Ovary (tissue), 9 donors: Measurements from ENCODE around the gene GLYATL3. TPM values are rescaled to one million over a fixed set of nuclear protein-coding genes. Genes with fewer than 3 reads are reported as not detected.
"Not testable (repeated sequence)": the region's sequence is repeated elsewhere in the genome, so short reads cannot be mapped to it uniquely, and the experiment has no call there.

ENCODE experiments used
- DNase-seq, 5 donors: peaks; one replicate each; pipeline ENCODE4 v3.0.0-alpha.2; 2019 to 2020
- H3K27ac ChIP-seq, 2 donors: fragments of 200-600 bp; one replicate each; pipeline versions ENCODE4 v1.5.1 to v1.8.0; 2019 to 2022
- H3K27me3 ChIP-seq: fragments of 200-600 bp; one replicate; pipeline ENCODE4 v1.8.0; 2022
- H3K36me3 ChIP-seq: fragments of 200-600 bp; sonication (generic); one replicate; pipeline ENCODE4 v1.5.1; 2019
- H3K4me1 ChIP-seq: one replicate; pipeline ENCODE4 v1.8.1; 2013; ENCODE audit warnings: mild to moderate bottlenecking, moderate library complexity; ENCODE audit not compliant: insufficient read depth
- H3K4me3 ChIP-seq: fragments of 200-600 bp; sonication (generic); one replicate; pipeline ENCODE4 v1.5.1; 2017
- H3K9me3 ChIP-seq, 2 donors: fragments of 200-600 bp in 1 of 2; sonication (generic) in 1 of 2; one replicate each; pipeline versions ENCODE4 v1.5.1 to v1.8.1; 2013 to 2019; ENCODE audit warnings: mild to moderate bottlenecking in 1 of 2, moderate library complexity in 1 of 2
- EP300 ChIP-seq: sonication (generic); formaldehyde crosslinking; IDR thresholded peaks from one replicate; pipeline ENCODE4 v1.6.1; 2017; ENCODE audit warnings: antibody characterized with exemption
- POLR2A ChIP-seq: fragments of 450-650 bp; IDR thresholded peaks from one replicate; pipeline ENCODE4 v1.6.1; 2017; ENCODE audit warnings: antibody characterized with exemption, mild to moderate bottlenecking, moderate library complexity
- WGBS, 3 donors: extraction: QIAGEN DNeasy Blood & Tissue Kit in 1 of 3; methylation state at CpG; one replicate each; pipeline versions ENCODE4 v1.1.5 to v1.1.7; 2013 to 2017; 5-methylcytosine and 5-hydroxymethylcytosine counted together
- intact Hi-C, 4 donors: fragments of 100-400 bp; cut with DNase I; formaldehyde crosslinking; loops; one replicate each; pipeline versions ENCODE4 v1.11.0 to v1.15.1; 2022 to 2023
- polyA plus RNA-seq, 2 donors: library from polyadenylated mRNA; stranded (reverse); fragments of 200-250 nt in 1 of 2; fragments of 350-450 nt in 1 of 2; fragmentation: Illumina TruSeq in 1 of 2; extraction: RNeasy Lipid Tissue Mini Kit (QIAGEN cat#74804) in 1 of 2; gene quantifications; one replicate each; pipeline ENCODE4 v1.2.3, GENCODE V29; 2013 to 2014
- total RNA-seq, 7 donors: library from RNA; depleted of rRNA in 2 of 7; stranded (reverse); fragments of >200 nt in 2 of 7; fragmentation: NEBNext Ultra II Directional in 3 of 7; extraction: Animal tissue kit (Norgen Biotek cat#: 25700) in 3 of 7; gene quantifications; one replicate each; pipeline versions ENCODE4 v1.1.0 to v1.2.4, GENCODE V29; 2016 to 2023
- TF ChIP-seq, protein P1 (sequence below), 3 donors: fragments of 450-650 bp in 2 of 3; fragments of 200-600 bp in 1 of 3; IDR thresholded peaks; one replicate each; pipeline versions ENCODE4 v1.5.1 to v1.8.0; 2016 to 2022; ENCODE audit warnings: antibody characterized with exemption in 3 of 3, mild to moderate bottlenecking in 1 of 3
- donor health status: DM: no; HTN: no; CAD: no; lungs with moderate emphysema.
- donor health status: DM: no; HTN: no; CAD: no.
- donor health status: Bipolar disorder and iron deficiency.
- donor health status: DM: yes; HTN: yes; CAD: no.
- donor health status: DM: no; HTN: no; CAD: no.
- donor health status: DM: yes; HTN: yes; CAD: no.

Gene GLYATL3
- total and polyA plus RNA-seq, 9 donors, result not detected

DNA sequence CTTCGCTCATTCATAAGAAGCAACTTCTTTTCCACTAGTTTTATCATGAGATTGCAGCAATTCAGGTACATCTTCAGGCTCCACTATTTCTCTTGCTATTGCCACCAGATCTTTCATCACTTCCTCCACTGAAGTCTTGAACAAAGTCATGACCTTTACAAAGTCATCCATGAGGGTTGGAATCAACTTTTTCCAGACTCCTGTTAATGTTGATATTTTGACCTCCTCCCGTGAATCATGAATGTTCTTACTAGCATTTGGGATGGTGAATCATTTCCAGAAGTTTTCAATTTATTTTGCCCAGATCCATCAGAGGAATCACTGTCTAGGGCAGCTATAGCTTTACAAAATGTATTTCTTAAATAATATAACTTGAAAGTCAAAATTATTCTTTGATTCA, 35.0 kb upstream of the GLYATL3 start:
- 91 to 93% (median 92%) methylated on average over 2 of the region's 2 CpGs for WGBS, 3 donors
- Histone ChIP-seq H3K4me3 (no peak overlapping the region), H3K27ac (no peak overlapping the region), H3K36me3 (no peaks in the 10 kb centered on the region), H3K27me3 (no peaks in the 10 kb centered on the region), H3K9me3 (no peaks in the 10 kb centered on the region), H3K4me1 (peaks cover 3% of the 10 kb centered on the region)
- no peak for DNase-seq
- intact Hi-C loops, result no loop called here
- TF ChIP-seq POLR2A, result no peak
- TF ChIP-seq EP300, result no peak
- TF ChIP-seq, protein P1, sequence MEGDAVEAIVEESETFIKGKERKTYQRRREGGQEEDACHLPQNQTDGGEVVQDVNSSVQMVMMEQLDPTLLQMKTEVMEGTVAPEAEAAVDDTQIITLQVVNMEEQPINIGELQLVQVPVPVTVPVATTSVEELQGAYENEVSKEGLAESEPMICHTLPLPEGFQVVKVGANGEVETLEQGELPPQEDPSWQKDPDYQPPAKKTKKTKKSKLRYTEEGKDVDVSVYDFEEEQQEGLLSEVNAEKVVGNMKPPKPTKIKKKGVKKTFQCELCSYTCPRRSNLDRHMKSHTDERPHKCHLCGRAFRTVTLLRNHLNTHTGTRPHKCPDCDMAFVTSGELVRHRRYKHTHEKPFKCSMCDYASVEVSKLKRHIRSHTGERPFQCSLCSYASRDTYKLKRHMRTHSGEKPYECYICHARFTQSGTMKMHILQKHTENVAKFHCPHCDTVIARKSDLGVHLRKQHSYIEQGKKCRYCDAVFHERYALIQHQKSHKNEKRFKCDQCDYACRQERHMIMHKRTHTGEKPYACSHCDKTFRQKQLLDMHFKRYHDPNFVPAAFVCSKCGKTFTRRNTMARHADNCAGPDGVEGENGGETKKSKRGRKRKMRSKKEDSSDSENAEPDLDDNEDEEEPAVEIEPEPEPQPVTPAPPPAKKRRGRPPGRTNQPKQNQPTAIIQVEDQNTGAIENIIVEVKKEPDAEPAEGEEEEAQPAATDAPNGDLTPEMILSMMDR (IDR thresholded peaks at IDR 0.05), result no peak

DNA sequence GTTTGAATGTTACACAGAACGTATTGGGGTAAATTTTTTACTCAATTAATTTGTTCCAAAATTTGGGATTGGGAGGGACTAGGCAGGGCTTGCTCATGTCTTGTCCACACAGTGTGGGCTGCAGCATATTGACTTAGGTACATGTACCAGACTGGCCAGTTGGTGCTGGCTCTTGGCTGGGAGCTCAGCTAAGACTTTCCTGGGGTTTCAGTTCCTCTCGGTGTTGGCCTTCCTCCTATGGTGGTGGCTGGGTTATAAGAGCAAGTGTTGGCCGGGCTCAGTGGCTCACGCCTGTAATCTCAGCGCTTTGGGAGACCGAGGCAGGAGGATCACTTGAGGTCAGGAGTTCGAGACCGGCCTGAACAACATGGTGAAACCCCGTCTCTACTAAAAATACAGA, 31.7 kb upstream of the GLYATL3 start:
- TF ChIP-seq, protein P1 (IDR thresholded peaks at IDR 0.05), result no peak
- TF ChIP-seq EP300, result no peak
- no peak for TF ChIP-seq POLR2A
- no peak overlapping the region for H3K4me3 ChIP-seq
- no peaks in the 10 kb centered on the region for H3K4me1 ChIP-seq
- H3K27me3 ChIP-seq, result no peaks in the 10 kb centered on the region
- no peaks in the 10 kb centered on the region for H3K36me3 ChIP-seq
- no peak for DNase-seq
- no peak overlapping the region for H3K27ac ChIP-seq
- intact Hi-C loops, result no loop called here
- WGBS, 3 donors, result 95 to 97% (median 96%) methylated on average over 9 of the region's 9 CpGs
- H3K9me3 ChIP-seq, result no peaks in the 10 kb centered on the region

DNA sequence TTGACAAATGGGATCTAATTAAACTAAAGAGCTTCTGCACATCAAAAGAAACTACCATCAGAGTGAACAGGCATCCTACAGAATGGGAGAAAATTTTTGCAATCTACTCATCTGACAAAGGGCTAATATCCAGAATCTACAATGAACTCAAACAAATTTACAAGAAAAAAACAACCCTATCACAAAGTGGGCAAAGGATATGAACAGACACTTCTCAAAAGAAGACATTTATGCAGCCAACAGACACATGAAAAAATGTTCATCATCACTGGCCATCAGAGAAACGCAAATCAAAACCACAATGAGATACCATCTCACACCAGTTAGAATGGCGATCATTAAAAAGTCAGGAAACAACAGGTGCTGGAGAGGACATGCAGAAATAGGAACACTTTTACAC, 23.2 kb upstream of the GLYATL3 start:
- H3K9me3 ChIP-seq, H3K4me1 ChIP-seq, intact Hi-C loops, H3K4me3 ChIP-seq, H3K36me3 ChIP-seq, H3K27me3 ChIP-seq, DNase-seq, H3K27ac ChIP-seq: not testable (repeated sequence)
- 86 to 98% (median 98%) methylated on average over 2 of the region's 2 CpGs for WGBS, 3 donors

DNA sequence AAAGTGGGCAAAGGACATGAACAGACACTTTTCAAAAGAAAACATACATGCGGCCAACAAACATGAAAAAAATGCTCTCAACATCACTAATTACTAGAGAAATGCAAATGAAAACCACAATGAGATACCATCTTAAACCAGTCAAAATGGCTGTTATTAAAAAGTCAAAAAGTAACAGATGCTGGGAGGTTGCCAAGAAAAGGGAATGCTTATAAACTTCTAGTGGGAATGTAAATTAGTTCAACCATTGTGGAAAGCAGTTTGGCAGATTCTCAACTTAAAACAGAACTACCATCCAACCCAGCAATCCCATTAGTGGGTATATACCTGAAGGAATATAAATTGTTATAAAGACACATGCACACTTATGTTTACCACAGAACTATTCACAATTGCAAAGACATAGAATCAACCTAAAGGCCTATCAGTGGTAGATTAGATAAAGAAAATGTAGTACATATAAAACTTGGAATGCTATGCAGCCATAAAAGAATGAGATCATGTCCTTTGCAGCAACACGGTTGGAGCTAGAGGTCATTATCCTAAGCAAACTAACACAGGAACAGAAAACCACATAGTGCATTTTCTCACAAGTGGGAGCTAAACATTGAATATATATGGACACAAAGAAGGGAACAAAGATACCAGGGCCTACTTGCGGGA, 20.3 kb upstream of the GLYATL3 start:
- intact Hi-C loops, result no loop called here
- DNase-seq, result no peak
- H3K36me3 ChIP-seq, result no peaks in the 10 kb centered on the region
- H3K9me3 ChIP-seq, result no peaks in the 10 kb centered on the region
- no peak for TF ChIP-seq POLR2A
- TF ChIP-seq, protein P1 (IDR thresholded peaks at IDR 0.05), result no peak
- no peak for TF ChIP-seq EP300
- H3K27me3 ChIP-seq, result no peaks in the 10 kb centered on the region
- H3K4me3 ChIP-seq, result no peak overlapping the region
- H3K27ac ChIP-seq, result no peak overlapping the region
- WGBS, 3 donors, result 90 to 95% (median 94%) methylated on average over 3 of the region's 3 CpGs
- H3K4me1 ChIP-seq, result no peaks in the 10 kb centered on the region

DNA sequence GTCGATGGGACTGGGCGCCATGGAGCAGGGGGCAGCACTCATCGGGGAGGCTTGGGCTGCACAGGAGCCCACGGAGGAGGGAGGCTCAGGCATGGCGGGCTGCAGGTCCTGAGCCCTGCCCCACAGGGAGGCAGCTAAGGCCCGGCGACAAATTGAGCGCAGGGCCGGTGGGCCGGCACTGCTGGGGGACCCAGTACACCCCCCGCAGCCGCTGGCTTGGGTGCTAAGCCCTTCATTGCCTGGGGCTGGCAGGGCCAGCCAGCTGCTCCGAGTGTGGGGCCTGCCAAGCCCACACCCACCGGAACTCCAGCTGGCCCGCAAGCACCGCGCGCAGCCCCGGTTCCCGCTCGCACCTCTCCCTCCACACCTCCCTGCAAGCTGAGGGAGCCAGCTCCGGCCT, 17.9 kb upstream of the GLYATL3 start:
- H3K4me1 ChIP-seq, H3K36me3 ChIP-seq, H3K27me3 ChIP-seq, H3K9me3 ChIP-seq, DNase-seq, H3K27ac ChIP-seq, intact Hi-C loops, H3K4me3 ChIP-seq: not testable (repeated sequence)
- WGBS, 3 donors, result 98 to 99% (median 99%) methylated on average over 14 to 21 of the region's 22 CpGs

DNA sequence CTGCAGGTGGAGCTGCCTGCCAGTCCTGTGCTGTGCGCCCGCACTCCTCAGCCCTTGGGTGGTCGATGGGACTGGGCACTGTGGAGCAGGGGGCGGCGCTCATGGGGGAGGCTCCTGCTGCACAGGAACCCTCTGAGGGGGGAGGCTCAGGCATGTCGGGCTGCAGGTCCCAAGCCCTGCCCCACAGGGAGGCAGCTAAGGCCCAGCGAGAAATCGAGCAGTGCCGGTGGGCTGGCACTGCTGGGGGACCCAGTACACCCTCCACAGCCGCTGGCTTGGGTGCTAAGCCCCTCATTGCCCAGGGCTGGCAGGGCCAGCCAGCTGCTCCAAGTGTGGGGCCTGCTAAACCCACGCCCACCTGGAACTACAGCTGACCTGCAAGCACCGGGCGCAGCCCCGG, 16.3 kb upstream of the GLYATL3 start:
- H3K27ac ChIP-seq, H3K4me3 ChIP-seq, H3K36me3 ChIP-seq, H3K9me3 ChIP-seq, H3K4me1 ChIP-seq, H3K27me3 ChIP-seq, intact Hi-C loops, DNase-seq: not testable (repeated sequence)
- 88 to 93% (median 89%) methylated on average over 14 of the region's 14 CpGs for WGBS, 3 donors
